Limb (tissue), 2 donors: ENCODE measurements around the gene GFOD1.

Experiments
- DNase-seq, 2 donors: peaks; one replicate each; pipeline ENCODE4 v3.0.0-alpha.2; 2016; ENCODE audit errors: extremely low spot score in 2 of 2

The GFOD1 gene

GRCh38 chr6:13486679-13487121 lies 700 bp downstream of the GFOD1 start:
- peak in 1 of 2 donors; percentile 73 for DNase-seq

GRCh38 chr6:13485923-13486562 lies 1.4 kb downstream of the GFOD1 start:
- peak in 1 of 2 donors; percentile 71 for DNase-seq

GRCh38 chr6:13485303-13485702 lies 2.1 kb downstream of the GFOD1 start:
- no peak for DNase-seq

- no peak for DNase-seq
These were observed 2.6 kb downstream of the GFOD1 start for GRCh38 chr6:13484827-13485226.

- no peak for DNase-seq
These were observed 3.2 kb downstream of the GFOD1 start for GRCh38 chr6:13484138-13484708.

GRCh38 chr6:13480631-13481501 lies 6.5 kb downstream of the GFOD1 start:
- no peak for DNase-seq

GRCh38 chr6:13479971-13480434 lies 7.4 kb downstream of the GFOD1 start:
- no peak for DNase-seq

- DNase-seq = no peak
These were observed 8.1 kb downstream of the GFOD1 start for GRCh38 chr6:13479206-13479800.

GRCh38 chr6:13478525-13478966 lies 8.9 kb downstream of the GFOD1 start:
- no peak for DNase-seq

- DNase-seq = no peak
These were observed 12.6 kb downstream of the GFOD1 start for GRCh38 chr6:13474787-13475186.

GRCh38 chr6:13474360-13474759 lies 13.0 kb downstream of the GFOD1 start:
- DNase-seq = no peak

GRCh38 chr6:13473768-13474165 lies 13.6 kb downstream of the GFOD1 start:
- no peak for DNase-seq

- DNase-seq = no peak
These were observed 14.2 kb downstream of the GFOD1 start for GRCh38 chr6:13472976-13473767.

GRCh38 chr6:13472099-13472498 lies 15.3 kb downstream of the GFOD1 start:
- peak in 1 of 2 donors; percentile 22 for DNase-seq

GRCh38 chr6:13471184-13471583 lies 16.2 kb downstream of the GFOD1 start:
- DNase-seq = peak in 1 of 2 donors; percentile 8

- peak in 1 of 2 donors; percentile 64 for DNase-seq
These were observed 16.9 kb downstream of the GFOD1 start for GRCh38 chr6:13470238-13471140.

- DNase-seq = no peak
These were observed 17.7 kb downstream of the GFOD1 start for GRCh38 chr6:13469693-13470092.

- no peak for DNase-seq
These were observed 18.6 kb downstream of the GFOD1 start for GRCh38 chr6:13468839-13469238.

GRCh38 chr6:13467216-13467600 lies 20.2 kb downstream of the GFOD1 start:
- DNase-seq = no peak
